CD14-positive monocyte (primary cell): ENCODE data around the gene SLC6A5. TPM values are rescaled to one million over a fixed set of nuclear protein-coding genes. Genes with fewer than 3 reads are reported as not detected.

ENCODE experiments used
- DNase-seq, 3 donors: peaks; one replicate each; pipeline ENCODE4 v3.0.0-alpha.2; 2011 to 2022
- H2AFZ ChIP-seq: 2 replicates; pipeline ENCODE4 v1.6.0; 2012; ENCODE audit warnings: mild to moderate bottlenecking, low read depth, low read length, inconsistent platforms; ENCODE audit not compliant: insufficient read depth, poor library complexity, severe bottlenecking
- H3K27ac ChIP-seq, 2 donors: 1 replicate in 1 of 2; 2 replicates in 1 of 2; pipeline ENCODE4 v1.5.1; 2012 to 2013; ENCODE audit warnings: low read length in 2 of 2, control low read depth in 1 of 2, inconsistent platforms in 1 of 2, low read depth in 1 of 2, mild to moderate bottlenecking in 1 of 2
- H3K27me3 ChIP-seq, 2 donors: one replicate each; pipeline versions ENCODE4 v1.6.0 to v1.6.1; 2011 to 2013; ENCODE audit warnings: low read length in 2 of 2; ENCODE audit not compliant: control insufficient read depth in 2 of 2, insufficient read depth in 2 of 2
- H3K36me3 ChIP-seq, 2 donors: replicated peaks in 1 of 2; 1 replicate in 1 of 2; 2 replicates in 1 of 2; pipeline versions ENCODE4 v1.5.1 to v1.6.1; 2012 to 2013; ENCODE audit warnings: low read length in 2 of 2, control low read depth in 1 of 2, inconsistent platforms in 1 of 2, mild to moderate bottlenecking in 1 of 2; ENCODE audit not compliant: insufficient read depth in 2 of 2, control insufficient read depth in 1 of 2
- H3K4me1 ChIP-seq, 2 donors: 1 replicate in 1 of 2; 2 replicates in 1 of 2; pipeline versions ENCODE4 v1.5.1 to v1.6.1; 2012 to 2013; ENCODE audit warnings: low read length in 2 of 2, control low read depth in 1 of 2, inconsistent platforms in 1 of 2, mild to moderate bottlenecking in 1 of 2, moderate library complexity in 1 of 2; ENCODE audit not compliant: insufficient read depth in 2 of 2, control insufficient read depth in 1 of 2
- H3K4me2 ChIP-seq: replicated peaks from 2 replicates; pipeline ENCODE3; 2012; ENCODE audit warnings: low read length, moderate library complexity, mild to moderate bottlenecking; ENCODE audit not compliant: poor library complexity, severe bottlenecking; ENCODE audit errors: extremely low read depth
- H3K4me3 ChIP-seq, 3 experiments: fragments of 200-600 bp in 1 of 3; sonication (generic) in 1 of 3; replicated peaks in 1 of 3; 1 replicate in 2 of 3; 2 replicates in 1 of 3; pipeline ENCODE4 v1.5.1; 2011 to 2013; ENCODE audit warnings: low read length in 3 of 3, mild to moderate bottlenecking in 3 of 3, control low read depth in 2 of 3, low read depth in 2 of 3, inconsistent platforms in 1 of 3, moderate library complexity in 1 of 3
- H3K79me2 ChIP-seq: 2 replicates; pipeline ENCODE4 v1.6.0; 2012; ENCODE audit warnings: mild to moderate bottlenecking, control low read depth, inconsistent platforms, low read length, moderate library complexity; ENCODE audit not compliant: insufficient read depth
- H3K9ac ChIP-seq: 2 replicates; pipeline ENCODE4 v1.6.0; 2017; ENCODE audit warnings: low read length, mild to moderate bottlenecking; ENCODE audit not compliant: insufficient read depth, poor library complexity, severe bottlenecking
- H3K9me3 ChIP-seq, 2 donors: replicated peaks in 1 of 2; 1 replicate in 1 of 2; 2 replicates in 1 of 2; pipeline versions ENCODE4 v1.5.1 to v1.6.1; 2012 to 2013; ENCODE audit warnings: low read length in 2 of 2, control low read depth in 1 of 2; ENCODE audit not compliant: control insufficient read depth in 1 of 2, insufficient read depth in 1 of 2
- H4K20me1 ChIP-seq: 2 replicates; pipeline ENCODE4 v1.6.0; 2012; ENCODE audit warnings: mild to moderate bottlenecking, low read length, control low read depth, moderate library complexity; ENCODE audit not compliant: insufficient read depth
- H3K27ac Mint-ChIP-seq, 7 donors: one replicate each; pipeline ENCODE4 v1.8.0; 2020; ENCODE audit warnings: mild to moderate bottlenecking in 7 of 7, mixed read lengths in 7 of 7, moderate library complexity in 6 of 7, inconsistent platforms in 2 of 7
- H3K27me3 Mint-ChIP-seq, 3 donors: one replicate each; pipeline ENCODE4 v1.8.0; 2021 to 2022; ENCODE audit warnings: low read depth in 3 of 3, mild to moderate bottlenecking in 3 of 3, mixed read lengths in 3 of 3, moderate library complexity in 3 of 3, inconsistent platforms in 1 of 3
- H3K36me3 Mint-ChIP-seq, 2 donors: one replicate each; pipeline ENCODE4 v1.8.0; 2020; ENCODE audit warnings: mixed read lengths in 2 of 2, inconsistent platforms in 1 of 2, mild to moderate bottlenecking in 1 of 2
- H3K4me1 Mint-ChIP-seq: one replicate; pipeline ENCODE4 v1.8.0; 2020; ENCODE audit warnings: mild to moderate bottlenecking, mixed read lengths
- H3K4me3 Mint-ChIP-seq, 2 donors: one replicate each; pipeline ENCODE4 v1.8.0; 2020; ENCODE audit warnings: mild to moderate bottlenecking in 2 of 2, mixed read lengths in 2 of 2, moderate library complexity in 1 of 2
- H3K9me3 Mint-ChIP-seq, 7 donors: one replicate each; pipeline ENCODE4 v1.8.0; 2020 to 2022; ENCODE audit warnings: mixed read lengths in 7 of 7, mild to moderate bottlenecking in 6 of 7, moderate library complexity in 6 of 7, inconsistent platforms in 2 of 7
- CTCF ChIP-seq: fragments of 200-600 bp; IDR thresholded peaks from one replicate; pipeline ENCODE4 v1.8.0; 2022; ENCODE audit warnings: antibody characterized with exemption, mild to moderate bottlenecking
- WGBS: methylation state at CpG from one replicate; pipeline ENCODE4 v1.1.5; 2013; ENCODE audit warnings: missing lambda C conversion rate; ENCODE audit not compliant: insufficient coverage; 5-methylcytosine and 5-hydroxymethylcytosine counted together
- intact Hi-C, 2 donors: fragments of 100-400 bp; cut with micrococcal nuclease; formaldehyde crosslinking; loops; one replicate each; pipeline versions ENCODE4 v1.15.0 to v1.15.1; 2023
- polyA plus RNA-seq, 3 donors: library from polyadenylated mRNA; depleted of rRNA in 1 of 3; unstranded in 2 of 3; stranded (reverse) in 1 of 3; fragments of 300-500 nt in 2 of 3; fragments of >200 nt in 1 of 3; fragmentation: Illumina TruSeq in 2 of 3; gene quantifications; 1 replicate in 2 of 3; 2 replicates in 1 of 3; pipeline ENCODE4 v1.2.3, GENCODE V29; 2012 to 2021

Gene SLC6A5
- polyA plus RNA-seq, 3 donors = not detected

- intact Hi-C loops = no loop called here
- H2AFZ ChIP-seq = no peak overlapping the region
- TF ChIP-seq CTCF = no peak
- no peaks in the 10 kb centered on the region for H3K36me3 ChIP-seq
- no peaks in the 10 kb centered on the region for H4K20me1 ChIP-seq
- no peaks in the 10 kb centered on the region for H3K4me1 Mint-ChIP-seq
- peaks cover 6 to 16% (median 11%) of the 10 kb centered on the region in 7 donors for H3K9me3 Mint-ChIP-seq
- H3K9me3 ChIP-seq = peaks cover 0 to 6% of the 10 kb centered on the region in 2 donors
- no peak overlapping the region for H3K27ac Mint-ChIP-seq
- H3K9ac ChIP-seq = no peak overlapping the region
- H3K79me2 ChIP-seq = no peaks in the 10 kb centered on the region
- no peak overlapping the region for H3K4me3 ChIP-seq
- H3K4me1 ChIP-seq = no peaks in the 10 kb centered on the region
- no peak overlapping the region for H3K4me3 Mint-ChIP-seq
- no peak overlapping the region for H3K27ac ChIP-seq
- WGBS = 93% methylated on average over 2 of the region's 4 CpGs
- H3K27me3 Mint-ChIP-seq = peaks cover 0 to 8% (median 3%) of the 10 kb centered on the region in 3 donors
- H3K27me3 ChIP-seq = no peaks in the 10 kb centered on the region
- no peaks in the 10 kb centered on the region for H3K36me3 Mint-ChIP-seq
- no peak overlapping the region for H3K4me2 ChIP-seq
- no peak for DNase-seq
Observed at GRCh38 chr11:20558741-20559140, 40.7 kb upstream of the SLC6A5 start.

DNA sequence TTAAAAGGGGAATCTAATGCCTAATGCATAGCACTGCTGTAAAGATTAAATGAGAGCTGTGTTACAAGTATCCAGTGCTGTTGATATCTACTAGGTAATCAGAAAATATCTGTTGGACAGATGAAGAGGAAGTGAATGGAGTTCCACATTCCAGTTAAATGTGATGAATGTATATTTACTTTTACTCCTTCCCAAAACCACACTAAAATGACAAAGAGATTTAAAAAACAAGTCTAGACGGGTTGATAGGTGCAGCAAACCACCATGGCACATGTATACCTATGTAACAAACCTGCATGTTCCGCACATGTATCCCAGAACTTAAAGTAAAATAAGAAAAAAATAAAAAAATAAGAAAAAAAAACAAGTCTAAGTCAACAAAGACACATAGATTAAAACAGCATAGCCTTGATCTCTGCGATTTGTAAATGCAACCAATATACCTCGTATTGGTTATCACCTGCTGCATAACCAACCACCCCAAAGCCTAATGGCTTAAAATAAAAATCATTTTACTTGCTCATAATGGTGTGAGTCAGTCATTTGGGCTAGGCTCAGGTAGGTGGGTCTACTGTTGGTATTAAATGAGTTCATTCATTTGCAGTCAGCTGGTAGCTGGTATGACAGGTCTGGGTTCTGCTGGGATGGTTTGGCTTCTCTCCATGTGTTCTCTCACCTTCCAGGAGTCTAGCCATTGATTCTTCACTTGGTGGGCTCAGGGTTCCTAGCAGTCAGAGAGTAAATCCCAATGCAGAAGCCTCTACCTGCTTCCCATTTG lies 39.7 kb upstream of the SLC6A5 start:
- H3K27ac Mint-ChIP-seq = no peak overlapping the region
- H3K36me3 Mint-ChIP-seq = no peaks in the 10 kb centered on the region
- no peak overlapping the region for H3K4me2 ChIP-seq
- no CpG with 5 or more reads among the region's 4 CpGs for WGBS
- intact Hi-C loops = no loop called here
- H3K27ac ChIP-seq = no peak overlapping the region
- H3K9me3 ChIP-seq = peaks cover 0 to 6% of the 10 kb centered on the region in 2 donors
- H3K27me3 Mint-ChIP-seq = peaks cover 0 to 8% (median 3%) of the 10 kb centered on the region in 3 donors
- H3K4me3 ChIP-seq = no peak overlapping the region
- no peaks in the 10 kb centered on the region for H3K4me1 Mint-ChIP-seq
- no peaks in the 10 kb centered on the region for H3K79me2 ChIP-seq
- H3K4me1 ChIP-seq = no peaks in the 10 kb centered on the region
- no peaks in the 10 kb centered on the region for H3K36me3 ChIP-seq
- no peak overlapping the region for H3K9ac ChIP-seq
- DNase-seq = no peak
- H4K20me1 ChIP-seq = no peaks in the 10 kb centered on the region
- no peak overlapping the region for H2AFZ ChIP-seq
- peaks cover 4 to 16% (median 10%) of the 10 kb centered on the region in 7 donors for H3K9me3 Mint-ChIP-seq
- TF ChIP-seq CTCF = no peak
- H3K27me3 ChIP-seq = no peaks in the 10 kb centered on the region
- no peak overlapping the region for H3K4me3 Mint-ChIP-seq
